ENCODE measurements around the gene SIDT1.

GRCh38 chr3:113649174-113649845 lies 117.0 kb downstream of the SIDT1 start:
- TF ChIP-seq, protein P1, sequence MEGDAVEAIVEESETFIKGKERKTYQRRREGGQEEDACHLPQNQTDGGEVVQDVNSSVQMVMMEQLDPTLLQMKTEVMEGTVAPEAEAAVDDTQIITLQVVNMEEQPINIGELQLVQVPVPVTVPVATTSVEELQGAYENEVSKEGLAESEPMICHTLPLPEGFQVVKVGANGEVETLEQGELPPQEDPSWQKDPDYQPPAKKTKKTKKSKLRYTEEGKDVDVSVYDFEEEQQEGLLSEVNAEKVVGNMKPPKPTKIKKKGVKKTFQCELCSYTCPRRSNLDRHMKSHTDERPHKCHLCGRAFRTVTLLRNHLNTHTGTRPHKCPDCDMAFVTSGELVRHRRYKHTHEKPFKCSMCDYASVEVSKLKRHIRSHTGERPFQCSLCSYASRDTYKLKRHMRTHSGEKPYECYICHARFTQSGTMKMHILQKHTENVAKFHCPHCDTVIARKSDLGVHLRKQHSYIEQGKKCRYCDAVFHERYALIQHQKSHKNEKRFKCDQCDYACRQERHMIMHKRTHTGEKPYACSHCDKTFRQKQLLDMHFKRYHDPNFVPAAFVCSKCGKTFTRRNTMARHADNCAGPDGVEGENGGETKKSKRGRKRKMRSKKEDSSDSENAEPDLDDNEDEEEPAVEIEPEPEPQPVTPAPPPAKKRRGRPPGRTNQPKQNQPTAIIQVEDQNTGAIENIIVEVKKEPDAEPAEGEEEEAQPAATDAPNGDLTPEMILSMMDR (IDR thresholded peaks at IDR 0.05), result no peak
- TF ChIP-seq POLR2A (IDR thresholded peaks at IDR 0.05), result no peak
- TF ChIP-seq POLR2AphosphoS5 (IDR thresholded peaks at IDR 0.05), result no peak

All from stomach (tissue), 4 donors.